GM12873 (cell line): Measurements from ENCODE around the gene APLNR.

ENCODE experiments used
- TF ChIP-seq, protein P1 (sequence below): IDR thresholded peaks from 2 replicates; pipeline ENCODE4 v1.5.1; 2012; ENCODE audit warnings: low read depth, mild to moderate bottlenecking, moderate library complexity, low read length, control low read depth; ENCODE audit not compliant: insufficient read depth; ENCODE audit errors: missing control alignments

Gene APLNR

DNA sequence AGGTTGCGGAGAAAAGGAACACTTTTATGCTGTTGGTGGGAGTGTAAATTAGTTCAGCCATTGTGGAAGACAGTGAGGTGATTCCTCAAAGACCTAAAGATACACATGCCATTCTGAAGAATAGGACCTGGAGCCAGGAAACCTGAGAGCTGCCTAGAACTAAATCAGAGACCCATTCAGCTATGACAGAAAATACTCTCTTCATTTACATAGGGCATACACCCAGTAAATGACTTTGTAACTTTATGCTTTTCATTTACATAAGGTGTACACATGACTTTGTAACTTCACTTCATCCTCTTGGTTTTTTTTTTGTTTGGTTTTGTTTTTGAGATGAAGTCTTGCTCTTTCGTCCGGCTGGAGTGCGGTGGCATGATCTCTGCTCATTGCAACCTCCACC, 25.1 kb upstream of the APLNR start:
- TF ChIP-seq, protein P1, sequence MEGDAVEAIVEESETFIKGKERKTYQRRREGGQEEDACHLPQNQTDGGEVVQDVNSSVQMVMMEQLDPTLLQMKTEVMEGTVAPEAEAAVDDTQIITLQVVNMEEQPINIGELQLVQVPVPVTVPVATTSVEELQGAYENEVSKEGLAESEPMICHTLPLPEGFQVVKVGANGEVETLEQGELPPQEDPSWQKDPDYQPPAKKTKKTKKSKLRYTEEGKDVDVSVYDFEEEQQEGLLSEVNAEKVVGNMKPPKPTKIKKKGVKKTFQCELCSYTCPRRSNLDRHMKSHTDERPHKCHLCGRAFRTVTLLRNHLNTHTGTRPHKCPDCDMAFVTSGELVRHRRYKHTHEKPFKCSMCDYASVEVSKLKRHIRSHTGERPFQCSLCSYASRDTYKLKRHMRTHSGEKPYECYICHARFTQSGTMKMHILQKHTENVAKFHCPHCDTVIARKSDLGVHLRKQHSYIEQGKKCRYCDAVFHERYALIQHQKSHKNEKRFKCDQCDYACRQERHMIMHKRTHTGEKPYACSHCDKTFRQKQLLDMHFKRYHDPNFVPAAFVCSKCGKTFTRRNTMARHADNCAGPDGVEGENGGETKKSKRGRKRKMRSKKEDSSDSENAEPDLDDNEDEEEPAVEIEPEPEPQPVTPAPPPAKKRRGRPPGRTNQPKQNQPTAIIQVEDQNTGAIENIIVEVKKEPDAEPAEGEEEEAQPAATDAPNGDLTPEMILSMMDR: no peak

DNA sequence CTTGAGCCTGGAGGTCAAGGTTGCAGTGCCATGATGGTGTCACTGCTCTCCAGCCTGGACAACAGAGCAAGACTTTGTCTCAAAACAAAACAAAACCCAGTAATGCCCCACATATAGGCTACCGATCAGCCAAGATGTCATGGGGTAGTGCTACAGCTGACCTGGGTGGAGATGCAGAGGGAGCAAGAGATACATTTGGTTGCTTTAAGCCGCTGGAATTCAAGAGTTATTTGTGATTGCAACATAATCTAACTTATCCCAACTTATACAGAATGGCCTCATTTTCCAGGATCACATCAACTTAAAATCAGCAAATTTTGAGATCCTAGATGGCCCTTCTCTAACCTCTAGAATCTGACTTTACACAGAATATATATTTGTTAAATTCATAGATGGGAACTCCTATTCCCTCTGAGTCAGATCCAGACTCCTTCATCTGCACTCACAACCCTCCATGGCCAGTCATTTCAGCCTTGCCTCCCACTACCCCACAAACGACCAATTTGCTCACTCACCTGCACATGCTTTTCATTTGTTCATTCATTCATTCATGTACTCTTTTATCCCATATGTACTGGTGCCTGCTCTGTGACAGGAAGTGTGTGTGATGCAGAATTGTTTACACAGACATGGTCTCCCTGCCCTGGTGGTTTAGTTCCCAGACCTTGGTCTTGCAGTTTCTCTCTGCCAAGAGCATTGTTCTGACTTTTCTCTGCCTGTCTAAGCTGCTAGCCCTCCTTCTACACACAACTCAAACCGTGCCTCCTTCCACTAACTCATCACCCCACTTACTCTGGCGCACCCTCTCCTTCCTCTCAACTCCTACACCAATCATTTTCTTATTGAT, 24.1 kb upstream of the APLNR start:
- TF ChIP-seq, protein P1: no peak

DNA sequence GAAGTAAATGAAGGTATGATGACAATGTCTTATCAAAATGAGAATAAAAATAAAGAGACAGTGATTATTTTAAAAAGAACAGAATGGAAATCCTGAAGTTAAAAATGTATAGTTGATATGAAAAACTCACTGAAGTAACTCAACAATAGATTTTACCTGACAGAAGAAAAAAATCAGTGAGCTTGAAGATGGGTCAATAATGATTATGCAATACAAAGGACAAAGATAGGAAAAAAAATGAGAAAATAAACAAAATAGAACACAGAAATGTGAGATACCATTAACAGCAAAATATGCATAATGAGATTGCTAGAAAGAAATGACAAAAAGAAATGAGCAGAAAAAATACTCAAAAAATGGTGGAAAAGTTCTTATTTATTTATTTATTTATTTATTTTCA, 19.1 kb upstream of the APLNR start:
- TF ChIP-seq, protein P1: no peak

DNA sequence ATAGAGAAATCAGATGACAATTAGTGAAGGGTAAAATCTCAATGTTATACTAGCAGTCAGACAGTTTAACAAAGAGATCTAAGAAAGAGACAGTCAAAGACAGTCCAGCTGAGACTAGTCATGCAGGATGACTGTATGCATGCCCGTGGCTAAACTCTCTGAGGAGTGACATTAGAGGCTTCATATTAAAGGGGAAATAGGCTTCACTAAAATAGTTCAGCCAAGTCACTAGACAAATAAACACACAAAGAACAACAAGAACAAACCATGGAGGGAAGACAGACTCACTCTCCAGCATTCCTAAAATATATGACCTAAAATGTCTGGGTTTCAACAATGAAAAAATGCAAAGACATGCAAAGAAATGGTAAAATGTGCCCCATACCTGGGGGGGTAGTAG, 18.6 kb upstream of the APLNR start:
- TF ChIP-seq, protein P1: no peak

DNA sequence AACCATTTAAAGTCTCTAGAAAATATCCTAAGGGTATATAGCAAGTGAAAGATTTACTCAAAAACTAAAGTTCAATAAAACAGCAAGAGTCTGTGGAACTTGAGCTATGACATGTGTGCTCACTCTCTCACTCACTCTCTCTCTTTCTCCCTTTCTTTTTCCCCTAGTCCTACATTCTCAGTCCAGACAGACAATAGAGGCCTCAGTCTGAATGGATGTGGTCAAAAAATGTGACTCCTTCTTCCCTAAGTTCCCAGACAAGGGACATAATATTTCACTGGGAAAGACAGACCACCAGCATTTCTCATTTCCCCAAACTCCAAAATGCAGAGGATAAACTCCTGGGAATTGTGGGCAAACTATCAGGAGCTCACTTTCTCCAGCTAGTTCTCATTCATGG, 17.6 kb upstream of the APLNR start:
- TF ChIP-seq, protein P1: no peak

DNA sequence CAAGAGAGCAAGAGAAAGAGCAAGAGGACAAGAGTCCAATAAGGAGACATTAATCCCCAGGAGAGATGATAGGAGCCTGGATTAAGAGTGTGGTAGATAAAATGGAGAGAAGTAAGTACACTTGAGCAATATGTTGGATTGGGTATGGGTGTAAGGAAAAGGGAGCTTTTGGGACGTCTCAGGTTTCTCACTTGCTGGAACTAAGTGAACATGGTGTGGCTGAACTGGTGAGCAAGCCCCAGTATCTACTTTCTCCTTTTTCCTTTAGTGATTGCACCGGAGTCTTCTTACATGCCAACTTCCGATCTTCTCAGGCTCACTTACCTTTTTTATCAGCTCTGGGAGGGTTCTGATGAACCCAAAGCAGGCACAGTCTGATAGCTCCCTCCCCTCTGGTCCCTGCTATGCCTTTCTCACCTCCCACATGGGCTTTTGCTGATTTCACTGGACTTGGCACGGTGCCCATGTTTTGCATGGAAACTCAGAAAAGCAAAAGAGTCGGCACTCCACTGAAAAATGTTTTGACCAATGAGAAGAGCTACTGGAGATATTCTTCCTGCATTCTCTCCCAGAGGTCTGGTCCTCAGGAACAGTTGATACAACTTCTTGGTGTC, 14.5 kb upstream of the APLNR start:
- TF ChIP-seq, protein P1: no peak

DNA sequence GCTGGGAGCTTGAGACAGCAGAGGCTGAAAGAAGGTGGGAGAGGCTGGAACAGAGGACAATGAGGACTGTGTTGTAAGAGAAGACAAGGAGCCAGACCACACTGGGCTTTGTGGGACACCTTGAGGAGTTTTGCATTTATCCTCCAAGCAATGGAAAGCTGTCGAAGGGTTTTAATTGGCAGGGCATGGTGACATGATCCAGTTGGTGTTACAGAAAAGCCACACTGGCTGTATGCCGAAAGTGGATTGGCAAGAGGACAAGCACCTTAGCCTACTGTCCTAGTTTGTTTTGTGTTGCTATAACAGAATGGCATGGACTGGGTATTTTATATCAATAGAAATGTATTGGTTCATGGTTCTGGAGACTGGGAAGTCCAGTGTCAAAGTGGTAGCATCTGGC, 14.0 kb upstream of the APLNR start:
- TF ChIP-seq, protein P1: no peak
